VCaP (cell line): ENCODE data around the gene CHEK2.
"Not testable (repeated sequence)": the region's sequence is repeated elsewhere in the genome, so short reads cannot be mapped to it uniquely, and the experiment has no call there.

Experiments used
- H3K27ac ChIP-seq: fragments of 450-650 bp; 2 replicates; pipeline ENCODE4 v1.5.1; 2017
- TF ChIP-seq, protein P1 (sequence below): fragments of 450-650 bp; conservative IDR thresholded peaks from 2 replicates; pipeline ENCODE4 v1.5.1; 2017; ENCODE audit warnings: mild to moderate bottlenecking, moderate library complexity

Gene CHEK2

DNA sequence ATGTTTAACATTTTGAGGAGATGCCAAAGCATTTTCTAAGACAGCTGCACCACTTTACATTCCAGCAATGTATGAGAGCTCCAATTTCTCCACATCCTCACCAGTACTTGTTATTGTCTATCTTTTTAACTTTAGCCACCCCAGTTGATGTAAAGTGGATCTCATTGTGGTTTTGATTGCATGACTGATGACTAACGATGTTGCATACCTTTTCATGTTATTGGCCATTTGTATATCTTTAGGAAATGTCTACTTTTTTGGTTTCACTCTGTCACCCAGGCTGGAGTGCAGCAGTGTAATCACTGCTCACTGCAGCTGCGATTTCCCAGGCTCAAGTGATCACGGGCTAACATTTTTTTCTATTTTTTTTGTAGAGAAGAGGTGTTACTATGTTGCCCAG, 70.9 kb downstream of the CHEK2 start:
- TF ChIP-seq, protein P1, sequence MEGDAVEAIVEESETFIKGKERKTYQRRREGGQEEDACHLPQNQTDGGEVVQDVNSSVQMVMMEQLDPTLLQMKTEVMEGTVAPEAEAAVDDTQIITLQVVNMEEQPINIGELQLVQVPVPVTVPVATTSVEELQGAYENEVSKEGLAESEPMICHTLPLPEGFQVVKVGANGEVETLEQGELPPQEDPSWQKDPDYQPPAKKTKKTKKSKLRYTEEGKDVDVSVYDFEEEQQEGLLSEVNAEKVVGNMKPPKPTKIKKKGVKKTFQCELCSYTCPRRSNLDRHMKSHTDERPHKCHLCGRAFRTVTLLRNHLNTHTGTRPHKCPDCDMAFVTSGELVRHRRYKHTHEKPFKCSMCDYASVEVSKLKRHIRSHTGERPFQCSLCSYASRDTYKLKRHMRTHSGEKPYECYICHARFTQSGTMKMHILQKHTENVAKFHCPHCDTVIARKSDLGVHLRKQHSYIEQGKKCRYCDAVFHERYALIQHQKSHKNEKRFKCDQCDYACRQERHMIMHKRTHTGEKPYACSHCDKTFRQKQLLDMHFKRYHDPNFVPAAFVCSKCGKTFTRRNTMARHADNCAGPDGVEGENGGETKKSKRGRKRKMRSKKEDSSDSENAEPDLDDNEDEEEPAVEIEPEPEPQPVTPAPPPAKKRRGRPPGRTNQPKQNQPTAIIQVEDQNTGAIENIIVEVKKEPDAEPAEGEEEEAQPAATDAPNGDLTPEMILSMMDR: no peak

DNA sequence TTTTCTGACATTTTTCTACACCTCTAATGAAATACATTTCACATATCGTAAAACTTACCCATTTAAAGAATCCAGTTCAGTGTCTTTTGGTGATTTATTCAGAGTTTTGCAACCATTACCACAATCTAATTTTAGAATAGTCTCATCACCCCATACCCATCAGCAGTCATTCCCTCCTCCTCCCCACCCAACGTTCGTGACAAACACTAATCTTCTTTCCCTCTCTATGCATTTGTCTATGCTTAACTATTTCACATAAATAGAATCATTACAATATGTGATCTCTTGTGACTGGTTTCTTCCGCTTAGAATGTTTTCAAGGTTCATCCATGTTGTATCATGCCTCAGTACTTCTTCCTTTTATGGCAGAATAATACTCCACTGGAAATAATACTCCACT, 71.5 kb downstream of the CHEK2 start:
- H3K27ac ChIP-seq: no peak overlapping the region
- TF ChIP-seq, protein P1: no peak

More for the DNA sequence above, 70.9 kb downstream of the CHEK2 start:
- no peak overlapping the region for H3K27ac ChIP-seq

DNA sequence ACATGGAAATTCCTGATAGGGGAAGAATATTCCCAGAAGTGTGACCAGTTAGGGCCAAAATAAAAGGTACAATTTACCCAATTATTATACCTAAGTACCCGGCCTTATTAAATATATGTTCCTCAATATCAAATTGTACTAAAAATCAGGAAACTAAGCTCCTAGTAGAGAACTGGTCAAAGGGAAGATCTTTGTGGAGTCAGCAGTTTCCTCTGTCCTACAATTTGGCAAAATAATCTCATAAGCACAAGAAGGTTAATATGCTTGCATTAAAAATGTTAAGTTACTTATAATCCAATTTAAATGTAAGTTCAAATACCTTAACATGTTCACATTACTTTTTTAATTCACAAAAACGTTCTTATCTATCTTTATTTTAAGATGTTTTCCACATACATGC, 72.2 kb downstream of the CHEK2 start:
- no peak overlapping the region for H3K27ac ChIP-seq
- TF ChIP-seq, protein P1: no peak

DNA sequence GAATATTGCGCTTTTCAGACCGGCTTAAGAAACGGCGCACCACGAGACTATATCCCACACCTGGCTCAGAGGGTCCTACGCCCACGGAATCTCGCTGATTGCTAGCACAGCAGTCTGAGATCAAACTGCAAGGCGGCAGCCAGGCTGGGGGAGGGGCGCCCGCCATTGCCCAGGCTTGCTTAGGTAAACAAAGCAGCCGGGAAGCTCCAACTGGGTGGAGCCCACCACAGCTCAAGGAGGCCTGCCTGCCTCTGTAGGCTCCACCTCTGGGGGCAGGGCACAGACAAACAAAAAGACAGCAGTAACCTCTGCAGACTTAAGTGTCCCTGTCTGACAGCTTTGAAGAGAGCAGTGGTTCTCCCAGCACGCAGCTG, 78.1 kb downstream of the CHEK2 start:
- not testable (repeated sequence) for H3K27ac ChIP-seq

DNA sequence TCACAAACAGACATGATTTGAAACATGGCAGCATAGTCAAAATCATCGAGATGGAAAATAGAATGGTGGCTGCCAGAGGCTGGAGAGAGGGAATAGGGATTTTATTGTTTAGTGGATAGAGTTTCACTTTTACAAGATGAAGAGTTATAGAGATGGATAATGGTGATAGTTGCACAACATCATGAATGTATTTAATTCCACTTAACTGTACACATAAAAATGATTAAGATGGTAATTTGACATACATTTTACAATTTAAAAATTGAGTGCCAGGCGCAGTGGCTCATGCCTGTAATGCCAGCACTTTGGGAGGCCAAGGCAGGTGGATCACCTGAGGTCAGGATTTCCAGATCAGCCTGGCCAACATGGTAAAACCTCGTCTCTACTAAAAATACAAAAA, 83.2 kb downstream of the CHEK2 start:
- no peak overlapping the region for H3K27ac ChIP-seq
- TF ChIP-seq, protein P1: no peak

DNA sequence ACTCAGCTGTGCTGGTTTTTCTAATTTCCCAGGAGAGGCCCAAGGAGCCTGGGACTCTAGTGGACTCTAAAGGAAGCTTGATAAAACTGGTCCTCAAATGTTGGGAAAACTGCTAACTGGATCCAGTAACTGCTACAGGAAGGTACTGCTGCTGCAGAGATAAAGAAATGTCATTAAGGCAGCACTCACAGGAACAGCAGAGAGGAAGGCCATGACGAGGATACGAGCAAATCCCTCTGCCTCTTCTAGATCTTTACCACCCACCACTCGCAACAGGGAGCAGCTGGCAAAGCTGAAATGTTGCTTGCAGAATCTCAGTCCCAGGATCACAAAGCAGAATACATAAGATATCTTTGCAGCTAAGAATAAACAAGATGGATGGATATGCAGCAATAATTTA, 85.4 kb downstream of the CHEK2 start:
- TF ChIP-seq, protein P1: no peak

DNA sequence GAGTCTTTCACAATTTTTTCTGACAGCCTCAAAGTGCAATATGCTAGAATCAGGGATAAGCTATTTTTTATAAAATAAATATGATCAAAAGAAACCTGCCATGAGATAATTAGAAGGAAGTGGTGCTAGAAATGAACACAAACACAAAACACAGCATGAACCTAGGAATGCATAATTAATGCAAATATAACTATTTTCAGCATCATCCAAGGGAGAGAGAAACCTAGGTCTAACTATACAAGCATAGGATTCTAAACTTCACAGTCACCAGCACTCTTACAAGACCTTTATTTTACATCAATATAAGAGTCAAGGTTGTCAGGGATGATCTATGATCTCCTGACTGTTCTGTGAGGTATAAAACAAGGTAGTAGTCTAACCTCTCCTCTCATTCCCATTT, 91.2 kb downstream of the CHEK2 start:
- TF ChIP-seq, protein P1: no peak
- no peak overlapping the region for H3K27ac ChIP-seq

More for the DNA sequence above, 85.4 kb downstream of the CHEK2 start:
- H3K27ac ChIP-seq: no peak overlapping the region

DNA sequence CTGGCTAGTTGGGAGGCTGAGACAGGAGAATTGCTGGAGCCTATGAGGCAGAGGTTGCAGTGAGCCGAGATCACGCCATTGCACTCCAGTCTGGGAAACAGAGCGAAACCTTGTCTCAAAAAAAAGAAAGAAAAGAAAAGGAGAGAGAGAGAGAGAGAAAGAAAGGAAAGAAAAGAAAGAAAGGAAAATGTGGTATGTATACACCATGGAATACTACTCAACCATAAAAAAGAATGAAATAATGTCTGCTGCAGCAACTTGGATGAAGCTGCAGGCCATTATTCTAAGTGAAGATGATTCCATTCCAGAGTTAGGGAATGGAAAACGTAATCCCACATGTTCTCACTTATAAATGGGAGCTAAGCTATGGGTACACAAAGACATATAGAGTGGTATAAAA, 92.8 kb downstream of the CHEK2 start:
- no peak overlapping the region for H3K27ac ChIP-seq
- TF ChIP-seq, protein P1: no peak
